AG08395 (cell line): ENCODE measurements around the gene PLD1.
"Not testable (repeated sequence)": the region's sequence is repeated elsewhere in the genome, so short reads cannot be mapped to it uniquely, and the experiment has no call there.

Experiments used
- DNase-seq: peaks from one replicate; pipeline ENCODE4 v3.0.0; 2012; ENCODE audit warnings: mixed read lengths, low spot score

PLD1 gene

DNA sequence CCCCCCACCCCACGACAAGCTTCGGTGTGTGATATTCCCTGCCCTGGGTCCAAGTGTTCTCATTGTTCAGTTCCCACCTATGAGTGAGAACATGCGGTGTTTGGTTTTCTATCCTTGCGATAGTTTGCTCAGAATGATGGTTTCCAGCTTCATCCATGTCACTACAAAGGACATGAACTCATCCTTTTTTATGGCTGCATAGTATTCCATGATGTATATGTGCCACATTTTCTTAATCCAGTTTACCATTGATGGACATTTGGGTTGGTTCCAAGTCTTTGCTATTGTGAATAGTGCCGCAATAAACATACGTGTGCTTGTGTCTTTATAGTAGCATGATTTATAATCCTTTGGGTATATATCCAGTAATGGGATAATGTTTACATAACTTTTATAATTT lies 4.4 kb upstream of the PLD1 start:
- DNase-seq, result not testable (repeated sequence)

DNA sequence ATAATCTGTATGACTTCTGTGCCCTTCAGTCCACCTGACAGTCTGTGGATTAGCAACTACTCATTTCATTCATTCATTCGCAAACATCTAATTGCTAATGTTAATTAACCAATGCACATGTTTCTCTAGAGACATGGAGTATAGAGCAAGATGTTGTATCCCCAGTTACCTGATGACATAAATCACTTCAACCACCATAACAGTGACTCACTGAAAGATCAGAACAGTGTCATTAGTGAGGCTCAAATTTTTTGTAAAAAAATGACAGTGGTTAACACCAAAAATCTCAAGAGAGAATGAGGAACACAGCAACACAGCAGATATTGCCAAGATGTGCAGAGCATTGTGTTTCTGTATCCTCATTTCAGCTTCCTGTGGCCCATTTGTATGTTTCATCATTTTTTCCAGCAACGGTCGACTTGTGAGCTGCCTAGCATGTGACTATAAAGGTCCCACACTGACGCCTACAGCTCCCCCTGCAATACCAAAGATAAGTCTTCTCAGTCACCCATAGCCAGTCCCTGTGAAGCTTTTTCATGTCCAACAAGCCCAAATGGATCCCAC lies 3.7 kb upstream of the PLD1 start:
- DNase-seq, result peak; percentile 10

DNA sequence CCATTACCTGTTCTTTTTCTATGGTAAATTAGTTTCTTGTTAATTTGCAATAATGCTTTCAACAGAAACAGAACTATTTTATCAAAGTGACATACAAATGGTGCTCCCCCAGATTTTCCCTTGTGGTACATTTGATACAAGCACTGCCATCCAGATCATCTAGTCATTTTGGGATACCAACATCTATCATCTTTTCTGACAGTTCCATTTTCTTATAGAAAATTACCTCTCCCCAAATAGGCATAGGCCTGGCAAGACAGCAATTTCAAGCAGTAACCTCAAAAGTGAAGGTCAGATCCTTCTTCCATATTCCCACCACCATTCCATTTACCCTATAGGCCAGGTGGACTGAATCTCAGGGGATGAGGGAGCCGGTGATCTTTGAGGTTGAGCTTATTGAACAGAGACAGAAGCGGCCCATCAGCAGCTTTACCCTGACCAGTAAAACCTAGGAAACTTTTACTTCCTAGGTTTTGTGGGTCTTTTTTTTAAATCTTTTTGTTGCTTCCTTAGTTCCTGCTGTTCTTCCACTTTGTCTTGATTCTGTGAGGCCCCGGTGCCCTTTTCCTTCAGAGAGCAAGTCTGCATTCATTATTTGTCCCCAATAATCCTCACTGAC lies 3.1 kb upstream of the PLD1 start:
- no peak for DNase-seq

DNA sequence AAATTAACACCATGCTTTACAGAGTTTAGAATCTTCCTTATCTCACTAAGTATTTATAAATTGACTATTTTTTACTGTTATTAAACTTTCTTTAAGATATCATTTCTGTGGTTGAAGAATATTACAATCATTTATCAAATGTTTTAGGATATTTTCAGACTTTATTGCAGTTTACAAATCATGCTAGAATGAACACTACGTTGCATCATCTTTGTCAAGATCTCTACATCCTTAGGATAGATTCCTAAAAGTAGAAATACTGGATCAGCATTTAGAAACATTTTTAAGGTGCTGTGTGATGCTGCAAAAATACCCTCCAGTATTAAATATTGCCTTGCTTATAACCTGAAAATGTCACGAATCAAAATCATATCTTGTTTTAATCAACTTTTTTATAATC lies 2.5 kb upstream of the PLD1 start:
- no peak for DNase-seq

DNA sequence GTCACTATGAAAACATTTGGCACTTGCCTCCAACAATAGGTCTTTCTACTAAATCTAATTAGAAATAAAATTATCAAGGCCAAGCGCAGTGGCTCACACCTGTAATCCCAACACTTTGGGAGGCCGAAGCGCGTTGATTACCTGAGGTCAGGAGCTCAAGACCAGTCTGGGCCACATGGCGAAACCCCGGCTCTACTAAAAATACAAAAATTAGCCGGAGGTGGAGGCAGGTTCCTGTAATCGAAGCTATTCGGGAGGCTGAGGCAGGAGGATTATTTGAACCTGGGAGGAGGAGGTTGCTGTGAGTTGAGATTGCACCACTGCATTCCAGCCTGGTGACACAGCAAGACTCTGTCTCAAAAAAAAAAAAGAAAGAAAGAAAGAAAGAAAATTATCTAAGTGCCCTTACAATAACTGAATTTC lies 1.6 kb upstream of the PLD1 start:
- DNase-seq, result no peak

- DNase-seq, result peak; percentile 84
Measured at GRCh38 chr3:171811295-171811912, 1.1 kb upstream of the PLD1 start.

- DNase-seq, result no peak
Measured at GRCh38 chr3:171810629-171811294, 479 bp upstream of the PLD1 start.

DNA sequence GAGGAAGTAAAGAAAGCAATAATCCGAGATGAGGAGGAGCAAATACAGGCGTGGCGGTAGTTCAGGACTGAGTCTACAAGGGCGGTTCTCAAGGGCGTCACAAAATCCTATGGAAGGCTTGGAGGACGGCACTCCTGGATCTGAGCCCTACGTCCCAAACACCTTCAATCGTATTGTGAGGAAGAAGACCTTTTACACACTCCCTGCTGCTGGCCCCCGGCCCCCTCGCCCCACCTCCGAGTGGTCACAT lies 747 bp downstream of the PLD1 start:
- DNase-seq, result no peak

- DNase-seq, result no peak
Measured at GRCh38 chr3:171807806-171808205, 2.5 kb downstream of the PLD1 start.

GRCh38 chr3:171807129-171807675 lies 3.1 kb downstream of the PLD1 start:
- DNase-seq, result no peak

DNA sequence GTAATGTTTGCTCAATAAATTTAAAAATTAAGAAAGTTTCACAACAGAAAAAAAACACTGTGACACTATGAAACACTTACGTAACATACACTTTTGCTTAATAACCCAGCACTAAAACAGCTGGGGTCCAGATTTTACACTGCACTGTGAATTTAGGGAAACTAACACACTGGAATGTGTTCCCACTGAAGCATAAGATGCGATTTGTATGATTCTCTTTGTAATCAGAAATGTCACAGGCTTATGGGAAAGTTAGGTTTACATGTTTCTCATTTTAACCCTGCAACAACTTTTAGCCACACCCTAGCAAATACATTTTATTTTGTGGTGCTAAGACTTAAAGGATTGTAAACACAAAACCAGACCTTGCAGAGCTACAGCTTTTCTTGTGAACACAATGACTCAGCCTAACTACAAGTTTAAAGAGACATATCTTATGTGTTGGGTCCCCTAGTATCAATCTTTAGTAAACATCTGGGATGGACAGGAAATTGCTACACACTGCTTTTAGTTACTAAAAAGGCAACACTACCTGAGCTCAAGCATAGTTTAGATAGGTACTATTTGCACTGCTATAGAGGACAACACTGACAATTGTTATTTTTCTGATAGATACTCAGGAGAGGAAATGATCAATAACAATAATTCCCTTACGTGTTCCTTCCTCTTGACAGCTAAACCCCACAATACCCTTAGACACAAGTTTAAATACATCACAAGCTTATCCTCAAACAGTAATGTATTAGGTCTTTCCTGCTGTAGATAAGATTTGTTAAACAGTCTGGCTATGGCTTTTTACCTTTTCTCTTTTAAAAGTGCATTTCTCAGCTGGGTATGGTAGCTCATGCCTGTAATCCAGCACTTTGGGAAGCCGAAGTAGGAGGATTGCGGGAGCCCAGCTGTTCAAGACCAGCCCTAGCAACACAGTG lies 3.8 kb downstream of the PLD1 start:
- peak; percentile 24 for DNase-seq

GRCh38 chr3:171805687-171806086 lies 4.6 kb downstream of the PLD1 start:
- no peak for DNase-seq

DNA sequence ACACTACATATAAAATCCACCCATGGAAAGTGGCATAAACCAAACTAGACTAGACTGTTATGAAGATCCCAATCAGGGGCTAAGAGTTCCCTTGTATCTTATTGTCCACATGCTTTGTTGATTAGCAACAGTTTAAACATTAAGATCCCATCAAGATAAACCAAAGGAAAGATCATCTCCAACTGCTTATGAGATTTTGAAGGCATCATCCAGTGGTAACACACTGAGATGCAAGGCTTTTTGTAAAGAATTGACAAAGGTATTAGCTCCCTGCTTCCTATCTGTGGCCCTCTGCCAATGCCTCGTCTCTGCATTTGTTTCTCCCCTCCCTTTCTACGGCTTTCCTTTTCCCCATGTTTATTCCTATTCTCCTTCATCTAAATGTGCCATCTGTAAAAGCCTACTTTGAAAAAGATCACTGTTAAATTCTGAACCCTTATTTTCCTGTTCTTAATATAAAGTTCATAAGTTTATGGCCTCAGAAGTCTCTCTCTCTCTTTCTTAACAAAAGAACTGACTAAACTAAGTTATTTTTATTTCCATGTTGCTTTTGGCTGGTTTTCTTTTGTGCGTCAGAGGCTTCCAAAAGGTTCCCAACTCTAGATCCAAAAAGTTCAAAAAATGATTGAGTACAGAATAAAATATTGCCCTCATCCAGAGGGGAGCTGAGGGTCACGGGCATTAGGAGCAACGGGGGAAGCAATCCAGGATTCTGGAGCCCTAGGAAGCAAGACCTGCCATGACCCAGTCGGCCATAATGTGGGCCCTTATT lies 5.5 kb downstream of the PLD1 start:
- no peak for DNase-seq

GRCh38 chr3:171803044-171803443 lies 7.2 kb downstream of the PLD1 start:
- DNase-seq, result no peak

DNA sequence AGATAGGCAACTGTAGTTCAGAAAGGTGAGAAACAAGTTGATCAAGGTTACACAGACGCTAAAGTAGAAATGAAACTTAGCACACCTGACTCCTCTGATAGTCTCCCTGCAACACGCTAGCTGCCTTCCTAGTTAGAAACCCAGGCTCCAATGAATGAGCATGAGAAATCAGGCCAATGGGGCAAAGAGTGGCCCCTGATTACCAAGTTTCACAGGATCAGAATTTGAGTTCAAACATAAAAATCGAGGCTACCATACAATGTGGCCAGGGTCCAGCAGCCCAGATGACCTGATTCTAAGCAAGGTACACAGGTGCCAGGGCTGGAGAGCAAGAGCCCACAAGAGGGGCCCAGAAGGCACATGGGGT lies 7.7 kb downstream of the PLD1 start:
- no peak for DNase-seq

- peak; percentile 58 for DNase-seq
Measured at GRCh38 chr3:171801738-171802589, 8.3 kb downstream of the PLD1 start.

DNA sequence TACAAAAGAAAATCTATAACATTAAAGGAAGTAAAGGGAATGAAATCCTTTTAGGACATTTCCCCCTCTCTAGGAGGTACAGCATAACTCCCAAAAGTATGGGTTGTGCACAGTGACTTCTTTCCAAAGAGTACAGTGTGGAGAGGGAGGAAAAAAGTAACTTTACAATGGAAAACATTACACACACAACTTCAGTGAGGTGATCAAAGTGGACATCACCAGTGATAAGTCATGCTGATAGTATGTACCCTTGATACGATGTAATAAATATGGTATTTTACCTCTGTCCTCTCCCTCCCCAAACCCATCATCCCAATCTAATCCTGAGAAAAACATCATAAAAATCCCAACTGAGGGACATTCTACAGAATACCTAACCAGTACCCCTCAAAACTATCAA lies 10.8 kb downstream of the PLD1 start:
- DNase-seq, result no peak

DNA sequence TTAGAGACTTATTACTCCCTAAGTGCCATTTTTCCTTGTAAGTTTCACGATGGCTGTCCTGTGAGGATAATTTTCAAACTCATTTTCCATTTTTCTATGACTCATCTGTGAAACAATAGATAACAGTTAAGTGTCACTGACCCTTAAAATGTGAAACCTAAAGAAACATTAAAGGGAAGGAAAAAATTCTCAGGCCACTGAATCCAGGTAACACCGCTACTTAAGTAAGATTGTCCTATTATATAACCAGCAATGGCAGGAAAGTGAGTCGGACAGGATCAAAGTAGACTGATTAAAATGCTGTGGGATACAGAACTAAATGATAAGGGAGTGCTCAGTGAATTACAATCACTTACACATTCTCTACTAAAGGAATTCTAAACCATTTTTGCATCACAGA lies 12.4 kb downstream of the PLD1 start:
- no peak for DNase-seq

- no peak for DNase-seq
Measured at GRCh38 chr3:171797265-171797679, 13.0 kb downstream of the PLD1 start.

- no peak for DNase-seq
Measured at GRCh38 chr3:171796625-171797264, 13.5 kb downstream of the PLD1 start.
